Endothelial cell of umbilical vein (primary cell): Measurements from ENCODE around the gene SLC39A8.

ENCODE experiments used
- CTCF ChIP-seq, 2 donors: IDR thresholded peaks; 1 replicate in 1 of 2; 2 replicates in 1 of 2; pipeline ENCODE4 v1.5.1; 2011; ENCODE audit warnings: low read length in 2 of 2, mild to moderate bottlenecking in 2 of 2, moderate library complexity in 2 of 2, control low read depth in 1 of 2, inconsistent platforms in 1 of 2, low read depth in 1 of 2; ENCODE audit not compliant: insufficient read depth in 1 of 2; ENCODE audit errors: extremely low read depth in 1 of 2
- EZH2 ChIP-seq: IDR thresholded peaks from 2 replicates; pipeline ENCODE4 v1.6.1; 2012; ENCODE audit warnings: borderline replicate concordance, low read depth, mild to moderate bottlenecking, moderate library complexity, low read length, inconsistent platforms; ENCODE audit not compliant: severe bottlenecking
- FOS ChIP-seq: IDR thresholded peaks from 2 replicates; pipeline ENCODE4 v1.6.1; 2011; ENCODE audit warnings: mild to moderate bottlenecking, low read length, moderate library complexity, borderline replicate concordance; ENCODE audit not compliant: insufficient read depth
- JUN ChIP-seq: IDR thresholded peaks from 2 replicates; pipeline ENCODE4 v1.6.1; 2011; ENCODE audit warnings: borderline replicate concordance, low read depth; ENCODE audit not compliant: insufficient read length, insufficient read depth
- MYC ChIP-seq: IDR thresholded peaks from one replicate; pipeline ENCODE4 v1.6.1; 2011; ENCODE audit warnings: mild to moderate bottlenecking, low read depth, low read length
- POLR2A ChIP-seq: IDR thresholded peaks from 2 replicates; pipeline ENCODE4 v1.6.1; 2012; ENCODE audit warnings: low read depth, mild to moderate bottlenecking, control low read depth, low read length
- POLR2AphosphoS5 ChIP-seq: IDR thresholded peaks from 2 replicates; pipeline ENCODE4 v1.6.1; 2012; ENCODE audit warnings: low read depth, mild to moderate bottlenecking, control low read depth, low read length, moderate library complexity; ENCODE audit not compliant: insufficient read depth
- TF ChIP-seq, protein P1 (sequence below): IDR thresholded peaks from 2 replicates; pipeline ENCODE4 v1.6.1; 2011; ENCODE audit not compliant: insufficient read depth, insufficient read length

- TF ChIP-seq POLR2A (no peak), CTCF (IDR thresholded peaks at IDR 0.05; ENCODE audit: extremely low read depth in 1 of 2, insufficient read depth in 1 of 2, low read depth in 1 of 2, low read length in 2 of 2) (no peak), MYC (no peak), JUN (no peak), EZH2 (no peak), POLR2AphosphoS5 (no peak), FOS (no peak)
- TF ChIP-seq, protein P1, sequence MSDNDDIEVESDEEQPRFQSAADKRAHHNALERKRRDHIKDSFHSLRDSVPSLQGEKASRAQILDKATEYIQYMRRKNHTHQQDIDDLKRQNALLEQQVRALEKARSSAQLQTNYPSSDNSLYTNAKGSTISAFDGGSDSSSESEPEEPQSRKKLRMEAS = no peak
These were observed 3.4 kb upstream of the SLC39A8 start for GRCh38 chr4:102348701-102349100.
